ENCODE measurements around the gene GPR179. TPM values are rescaled to one million over a fixed set of nuclear protein-coding genes. Genes with fewer than 3 reads are reported as not detected.
"Not testable (repeated sequence)": the region's sequence is repeated elsewhere in the genome, so short reads cannot be mapped to it uniquely, and the experiment has no call there.

GPR179 gene
- total RNA-seq, 1 donor from 2014 or later = not detected

- H3K27ac Mint-ChIP-seq (ENCODE audit: unreplicated experiment); H3K4me3 Mint-ChIP-seq (ENCODE audit: unreplicated experiment); DNase-seq (ENCODE audit: low spot score); H3K36me3 Mint-ChIP-seq (ENCODE audit: low read depth); H3K27me3 Mint-ChIP-seq (ENCODE audit: low read depth); H3K9me3 Mint-ChIP-seq (ENCODE audit: low read depth): not testable (repeated sequence)
- H3K4me1 Mint-ChIP-seq (ENCODE audit: low read depth) = peaks cover 14% of the 10 kb centered on the region
- peak; percentile 73 for TF ChIP-seq CTCF (IDR thresholded peaks at IDR 0.05)
These were observed 55.4 kb downstream of the GPR179 start for GRCh38 chr17:38288217-38288827.

- H3K9me3 Mint-ChIP-seq (ENCODE audit: low read depth); H3K27me3 Mint-ChIP-seq (ENCODE audit: low read depth); H3K36me3 Mint-ChIP-seq (ENCODE audit: low read depth); H3K4me3 Mint-ChIP-seq (ENCODE audit: unreplicated experiment); DNase-seq (ENCODE audit: low spot score): not testable (repeated sequence)
- Mint-ChIP-seq H3K27ac (ENCODE audit: unreplicated experiment) (peak overlapping the region; percentile 92), H3K4me1 (ENCODE audit: low read depth) (peaks cover 14% of the 10 kb centered on the region)
These were observed 57.2 kb downstream of the GPR179 start for GRCh38 chr17:38286501-38287091.

GRCh38 chr17:38285994-38286393 lies 57.8 kb downstream of the GPR179 start:
- H3K36me3 Mint-ChIP-seq (ENCODE audit: low read depth); H3K4me3 Mint-ChIP-seq (ENCODE audit: unreplicated experiment); DNase-seq (ENCODE audit: low spot score); H3K9me3 Mint-ChIP-seq (ENCODE audit: low read depth); H3K27me3 Mint-ChIP-seq (ENCODE audit: low read depth); H3K27ac Mint-ChIP-seq (ENCODE audit: unreplicated experiment): not testable (repeated sequence)
- H3K4me1 Mint-ChIP-seq (ENCODE audit: low read depth) = peaks cover 14% of the 10 kb centered on the region

Other genes with a start within 250 kb of the GPR179 start
- gene TBC1D3E, start 216.0 kb downstream of the GPR179 start, total RNA-seq = not detected in 3 replicates
- not detected in 3 replicates for gene TBC1D3, start 151.4 kb downstream of the GPR179 start, total RNA-seq
- gene MRPL45, start 46.8 kb downstream of the GPR179 start, total RNA-seq = 26.0 to 29.3 TPM (median 27.0 TPM) in 3 replicates
- gene SOCS7, start 7.9 kb upstream of the GPR179 start, total RNA-seq = 17.8 to 19.5 TPM (median 17.9 TPM) in 3 replicates
- gene ARHGAP23, start 84.5 kb upstream of the GPR179 start, total RNA-seq = 109 to 165 TPM (median 157 TPM) in 3 replicates

Data from chondrocyte (in vitro differentiated cells).